Measurements from ENCODE around the gene OR8S1. TPM values are rescaled to one million over a fixed set of nuclear protein-coding genes. Genes with fewer than 3 reads are reported as not detected.
"Not testable (repeated sequence)": the region's sequence is repeated elsewhere in the genome, so short reads cannot be mapped to it uniquely, and the experiment has no call there.

Gene OR8S1, protein sequence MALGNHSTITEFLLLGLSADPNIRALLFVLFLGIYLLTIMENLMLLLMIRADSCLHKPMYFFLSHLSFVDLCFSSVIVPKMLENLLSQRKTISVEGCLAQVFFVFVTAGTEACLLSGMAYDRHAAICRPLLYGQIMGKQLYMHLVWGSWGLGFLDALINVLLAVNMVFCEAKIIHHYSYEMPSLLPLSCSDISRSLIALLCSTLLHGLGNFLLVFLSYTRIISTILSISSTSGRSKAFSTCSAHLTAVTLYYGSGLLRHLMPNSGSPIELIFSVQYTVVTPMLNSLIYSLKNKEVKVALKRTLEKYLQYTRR
- polyA plus RNA-seq (ENCODE audit: insufficient read length in 3 of 3), result not detected

DNA sequence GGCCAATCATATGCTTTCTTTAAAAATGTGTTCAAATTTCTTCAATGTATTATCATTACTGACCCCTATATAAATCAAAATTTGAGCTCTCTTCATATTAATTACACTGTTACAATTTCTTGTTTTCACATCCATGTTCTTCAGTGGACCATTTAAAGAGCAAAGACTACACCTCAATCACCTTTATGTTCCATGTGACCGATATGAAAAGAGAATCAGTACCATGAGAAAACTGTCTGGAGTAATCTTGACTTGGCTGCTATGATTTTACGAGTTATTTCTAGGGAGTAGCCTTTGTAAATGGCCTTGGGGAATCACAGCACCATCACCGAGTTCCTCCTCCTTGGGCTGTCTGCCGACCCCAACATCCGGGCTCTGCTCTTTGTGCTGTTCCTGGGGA lies at the start of gene OR8S1:
TSS of gene OR8S1 (plus strand) at position 301 of the 400 bp plus-strand sequence. CDS start at position 301, 0 bp downstream.
- DNase-seq (ENCODE audit: low read depth in 3 of 3, low spot score in 2 of 3), result no peak

DNA sequence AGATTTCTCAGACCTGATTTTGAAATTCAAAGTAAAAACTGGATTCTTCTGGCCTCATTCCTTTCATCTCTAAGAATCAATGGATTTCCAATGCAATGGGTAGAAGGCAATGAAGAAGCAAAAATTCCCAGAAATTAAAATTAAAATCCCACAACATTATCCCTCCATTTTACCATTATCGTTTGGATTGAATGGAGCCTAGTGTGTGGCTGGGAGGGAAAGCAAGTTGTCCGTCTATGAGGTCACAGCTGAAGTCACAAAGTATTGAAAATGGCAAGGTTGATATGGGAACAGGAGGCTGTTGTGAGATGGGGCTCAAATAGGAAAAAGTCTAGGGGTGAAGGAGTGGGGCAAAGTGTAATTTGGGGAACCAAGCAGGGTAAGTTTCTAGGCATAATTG lies 43.2 kb upstream of the OR8S1 start, which contains the start of gene C12orf54:
TSS of gene C12orf54 (plus strand) at position 301 of the 400 bp plus-strand sequence. CDS start 799 bp downstream, outside the sequence.
- no peak for DNase-seq (ENCODE audit: low read depth in 3 of 3, low spot score in 2 of 3)

DNA sequence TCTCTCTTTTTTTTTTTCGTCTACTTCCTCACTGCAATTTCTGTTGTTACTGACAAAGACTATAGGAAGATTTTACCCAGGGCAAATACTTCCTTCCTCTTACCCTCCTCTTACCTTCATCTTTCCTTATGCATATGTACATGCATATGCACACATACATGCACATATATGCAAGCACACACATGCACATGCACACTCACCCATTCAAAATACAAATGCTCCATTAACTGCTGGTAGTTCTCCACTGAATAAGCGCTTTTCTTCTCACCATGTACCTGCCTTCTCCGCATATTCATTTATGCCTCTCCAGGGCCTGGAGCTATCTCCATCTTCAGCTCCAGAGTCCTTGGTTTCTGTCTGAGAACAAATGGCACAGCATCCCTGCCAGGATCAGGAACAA lies 42.5 kb upstream of the OR8S1 start:
- no peak for DNase-seq (ENCODE audit: low read depth in 3 of 3, low spot score in 2 of 3)

DNA sequence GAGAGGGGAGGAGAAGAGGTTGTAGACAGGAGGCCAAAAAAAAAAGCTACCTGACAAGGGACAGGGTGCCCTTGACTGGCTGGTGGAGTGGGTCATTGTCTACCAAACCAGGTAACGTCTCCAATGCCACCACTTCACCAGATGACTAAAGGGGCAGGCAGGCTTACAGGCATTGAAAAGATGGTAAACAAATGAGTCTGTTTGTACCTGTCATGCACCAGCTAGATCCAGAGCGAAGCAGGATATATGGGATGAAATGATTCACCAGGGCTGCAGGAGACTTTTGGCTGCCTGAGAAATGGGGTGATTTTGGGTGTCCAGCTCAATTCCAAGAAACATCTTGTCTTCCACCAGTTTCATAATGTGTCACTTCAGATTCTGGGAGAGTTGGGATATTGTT lies 39.2 kb upstream of the OR8S1 start:
- DNase-seq (ENCODE audit: low read depth in 3 of 3, low spot score in 2 of 3), result no peak

DNA sequence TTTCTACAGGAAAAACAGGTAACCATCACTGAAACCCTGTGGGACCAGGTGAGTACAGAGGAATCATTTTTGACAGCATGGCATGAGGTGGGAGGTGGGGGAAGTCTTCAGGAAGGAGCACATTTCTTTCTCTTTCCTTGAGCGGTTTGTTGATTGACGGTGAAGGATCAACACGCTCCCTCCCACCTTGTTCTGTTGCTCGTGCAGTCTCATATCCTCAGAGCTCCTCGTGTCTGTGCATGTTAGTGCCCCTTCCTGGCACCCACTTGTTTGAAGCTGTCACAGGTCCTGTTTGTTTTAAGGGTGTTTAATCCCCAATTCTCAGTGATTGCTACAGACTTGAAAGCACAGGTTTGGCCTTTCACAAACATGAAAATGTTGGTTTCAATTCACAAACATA lies 38.8 kb upstream of the OR8S1 start:
- no peak for DNase-seq (ENCODE audit: low read depth in 3 of 3, low spot score in 2 of 3)

DNA sequence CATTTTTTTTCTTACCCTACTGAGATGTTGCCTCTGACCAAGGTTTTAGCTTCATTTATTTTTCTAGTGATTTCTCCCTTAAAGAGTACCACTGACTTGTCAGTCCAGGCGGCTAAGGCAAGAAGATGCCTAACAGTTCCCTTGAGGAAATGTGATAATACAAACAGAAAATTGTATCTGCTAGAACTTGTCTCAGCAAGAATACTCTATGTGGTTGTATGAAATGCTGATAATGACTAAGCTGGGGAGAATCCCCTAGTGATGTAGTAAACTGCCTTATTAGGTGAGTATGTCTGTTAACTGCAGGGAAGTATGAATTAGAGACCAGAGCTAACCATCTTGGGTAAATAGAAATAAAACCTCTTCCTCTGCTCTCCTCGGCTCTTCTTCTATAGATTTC lies 36.4 kb upstream of the OR8S1 start:
- no peak for DNase-seq (ENCODE audit: low read depth in 3 of 3, low spot score in 2 of 3)

DNA sequence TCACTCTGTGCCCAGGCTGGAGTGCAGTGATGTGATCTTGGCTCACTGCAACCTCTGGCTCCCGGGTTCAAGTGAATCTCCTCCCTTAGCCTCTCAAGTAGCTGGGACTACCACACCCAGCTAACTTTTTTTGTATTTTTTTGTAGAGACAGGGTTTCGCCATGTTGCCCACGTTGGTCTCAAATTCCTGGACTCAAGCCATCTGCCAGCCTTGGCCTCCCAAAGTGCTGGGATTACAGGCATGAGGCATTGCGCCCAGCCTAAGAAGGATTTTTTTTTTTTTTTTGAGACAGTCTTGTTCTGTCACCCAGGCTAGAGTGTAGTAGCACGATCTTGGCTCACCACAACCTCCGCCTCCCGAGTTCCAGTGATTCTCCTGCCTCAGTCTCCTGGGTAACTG lies 36.0 kb upstream of the OR8S1 start:
- not testable (repeated sequence) for DNase-seq (ENCODE audit: low read depth in 3 of 3, low spot score in 2 of 3)

DNA sequence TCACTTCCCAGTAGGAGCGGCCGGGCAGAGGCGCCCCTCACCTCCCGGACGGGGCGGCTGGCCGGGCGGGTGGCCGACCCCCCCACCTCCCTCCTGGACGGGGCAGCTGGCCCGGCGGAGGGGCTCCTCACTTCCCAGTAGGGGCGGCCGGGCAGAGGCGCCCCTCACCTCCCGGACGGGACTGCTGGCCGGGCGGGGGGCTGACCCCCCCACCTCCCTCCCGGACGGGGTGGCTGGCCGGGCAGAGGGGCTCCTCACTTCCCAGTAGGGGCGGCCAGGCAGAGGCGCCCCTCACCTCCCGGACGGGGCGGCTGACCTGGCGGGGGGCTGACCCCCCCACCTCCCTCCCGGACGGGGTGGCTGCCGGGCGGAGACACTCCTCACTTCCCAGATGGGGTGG lies 25.2 kb upstream of the OR8S1 start:
- DNase-seq (ENCODE audit: low read depth in 3 of 3, low spot score in 2 of 3), result not testable (repeated sequence)

DNA sequence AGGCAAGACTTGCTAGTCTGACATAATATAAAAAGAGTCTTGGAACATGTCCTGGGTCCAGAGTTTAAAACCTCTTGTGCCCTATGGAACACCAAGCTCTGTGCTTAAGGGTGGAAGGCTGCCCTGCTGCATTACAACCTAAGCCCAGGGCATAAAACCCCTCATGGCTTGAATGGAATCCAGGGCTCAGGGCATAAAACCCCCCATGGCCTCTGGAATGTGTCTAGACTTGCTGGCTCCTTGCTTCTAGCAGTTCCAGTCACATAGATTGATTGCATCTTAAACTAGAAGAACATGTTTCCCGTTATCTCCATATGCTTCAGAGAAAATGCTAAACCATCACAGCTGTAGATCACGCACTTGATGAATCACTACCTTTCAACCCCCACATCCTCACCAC lies 18.6 kb upstream of the OR8S1 start:
- DNase-seq (ENCODE audit: low read depth in 3 of 3, low spot score in 2 of 3), result not testable (repeated sequence)

DNA sequence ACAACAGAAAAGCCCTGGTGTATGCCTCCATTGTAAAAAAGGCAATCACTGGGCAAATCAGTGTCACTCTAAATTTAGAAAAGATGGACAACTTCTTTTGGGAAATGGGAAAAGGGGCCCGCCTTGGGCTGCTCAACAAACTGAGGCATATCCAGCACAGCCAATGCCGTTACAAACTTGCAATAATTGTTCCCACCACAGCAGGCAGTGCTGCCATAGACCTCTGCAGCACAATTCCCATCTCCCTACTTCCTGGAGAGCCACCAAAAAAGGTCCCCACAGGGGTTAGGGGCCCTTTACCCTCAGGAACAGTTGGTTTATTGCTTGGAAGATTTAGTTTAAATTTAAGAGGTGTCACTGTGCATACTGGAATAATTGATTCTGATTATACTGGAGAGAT lies 16.4 kb upstream of the OR8S1 start:
- no peak for DNase-seq (ENCODE audit: low read depth in 3 of 3, low spot score in 2 of 3)

DNA sequence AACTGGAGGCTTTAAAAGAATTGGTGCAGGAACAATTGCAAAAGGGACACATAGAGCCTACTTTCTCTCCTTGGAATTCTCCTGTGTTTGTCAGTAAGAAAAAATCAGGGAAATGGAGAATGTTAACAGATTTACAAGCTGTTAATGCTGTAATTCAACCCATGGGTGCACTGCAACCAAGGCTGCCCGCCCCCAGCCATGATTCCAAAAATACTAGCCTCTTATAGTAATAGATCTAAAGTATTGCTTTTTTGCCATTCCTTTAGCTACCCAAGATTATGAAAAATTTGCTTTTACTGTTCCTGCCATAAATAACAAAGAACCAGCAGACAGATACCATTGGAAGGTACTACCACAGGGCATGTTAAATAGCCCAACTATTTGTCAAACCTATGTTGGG lies 15.3 kb upstream of the OR8S1 start:
- no peak for DNase-seq (ENCODE audit: low read depth in 3 of 3, low spot score in 2 of 3)

DNA sequence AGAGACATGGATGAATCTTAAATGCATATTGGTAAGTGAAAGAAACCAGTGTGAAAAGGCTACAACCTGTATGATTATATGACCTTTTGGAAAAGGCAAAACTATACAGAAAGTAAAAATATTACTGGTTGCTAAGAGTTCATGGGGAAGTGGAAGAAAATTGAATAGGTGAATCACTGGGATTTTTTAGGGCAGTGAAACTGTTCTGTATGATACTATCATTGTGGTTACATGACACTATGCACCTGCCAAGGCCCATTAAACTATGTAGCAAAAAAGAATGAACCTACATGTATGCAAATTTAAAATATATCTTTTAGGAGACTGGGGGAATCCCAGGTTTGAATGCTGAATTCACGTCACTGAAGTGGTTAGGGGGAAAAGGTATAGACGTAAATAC lies 12.6 kb upstream of the OR8S1 start:
- DNase-seq (ENCODE audit: low read depth in 3 of 3, low spot score in 2 of 3), result no peak

DNA sequence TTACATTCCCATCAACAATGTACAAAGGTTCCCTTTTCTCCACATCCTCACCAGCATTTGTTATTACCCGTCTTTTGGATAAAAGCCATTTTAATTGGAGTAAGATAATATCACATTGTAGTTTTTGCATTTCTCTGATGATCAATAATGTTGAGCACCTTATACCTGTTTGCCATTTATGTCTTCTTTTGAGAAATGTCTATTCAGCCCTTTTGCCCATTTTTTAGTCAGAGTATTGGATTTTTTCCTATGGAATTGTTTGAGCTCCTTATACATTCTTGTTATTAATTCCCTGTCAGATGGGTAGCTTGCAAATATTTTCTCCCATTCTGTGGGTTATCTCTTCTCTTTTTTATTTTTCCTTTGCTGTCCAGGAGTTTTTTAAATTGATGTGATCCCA lies 10.7 kb upstream of the OR8S1 start:
- DNase-seq (ENCODE audit: low read depth in 3 of 3, low spot score in 2 of 3), result no peak

DNA sequence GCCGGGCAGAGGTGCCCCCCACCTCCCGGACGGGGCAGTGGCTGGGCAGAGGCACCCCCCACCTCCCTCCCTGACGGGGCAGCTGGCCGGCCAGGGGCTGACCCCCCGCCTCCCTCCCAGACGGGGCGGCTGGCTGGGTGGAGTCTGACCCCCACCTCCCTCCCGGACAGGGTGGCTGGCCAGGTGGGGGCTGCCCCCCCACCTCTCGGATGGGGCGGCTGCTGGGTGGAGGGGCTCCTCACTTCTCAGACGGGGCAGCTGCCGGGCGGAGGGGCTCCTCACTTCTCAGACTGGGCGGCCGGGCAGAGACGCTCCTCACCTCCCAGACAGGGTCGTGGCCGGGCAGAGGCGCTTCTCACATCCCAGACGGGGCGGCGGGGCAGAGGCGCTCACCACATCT lies 5.1 kb upstream of the OR8S1 start:
- not testable (repeated sequence) for DNase-seq (ENCODE audit: low read depth in 3 of 3, low spot score in 2 of 3)

DNA sequence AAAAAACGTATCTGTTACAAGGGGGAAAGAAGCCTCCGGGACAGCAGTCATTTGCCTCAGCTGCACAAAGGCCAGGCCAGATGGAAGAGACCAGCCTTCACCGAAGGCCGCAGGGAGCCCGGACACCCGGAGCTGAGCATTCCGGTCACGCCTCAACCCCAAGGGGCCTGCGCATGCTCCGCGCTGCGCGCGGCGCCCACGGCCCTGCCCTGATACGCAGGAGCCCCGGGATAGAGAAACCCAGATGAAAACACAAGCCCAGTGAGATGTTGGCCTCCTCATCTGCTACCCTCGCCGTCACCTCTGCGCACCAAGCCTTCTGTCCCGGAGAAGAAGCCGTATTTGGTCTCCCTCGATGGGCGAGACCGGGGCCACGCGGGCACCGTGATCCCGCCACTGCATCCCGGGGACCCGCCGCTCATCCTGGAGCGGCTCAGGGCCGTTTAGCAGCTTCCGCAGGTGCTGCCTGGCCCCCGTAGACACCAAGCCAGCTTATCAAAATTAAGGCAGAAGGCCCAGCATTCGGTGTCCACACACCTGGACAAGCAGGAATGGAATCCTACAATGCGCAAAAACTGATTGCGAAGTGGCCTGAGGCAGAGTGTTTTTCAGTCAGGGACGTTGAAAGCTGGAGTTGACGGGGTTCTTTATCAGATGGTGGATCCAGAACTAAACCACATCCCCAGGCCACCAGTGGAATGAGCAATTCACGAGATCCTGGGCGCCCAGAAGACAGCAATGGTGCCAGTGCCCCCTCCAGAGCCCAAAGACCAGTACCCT lies 2.6 kb downstream of the OR8S1 start:
- DNase-seq (ENCODE audit: low read depth in 3 of 3, low spot score in 2 of 3), result no peak

DNA sequence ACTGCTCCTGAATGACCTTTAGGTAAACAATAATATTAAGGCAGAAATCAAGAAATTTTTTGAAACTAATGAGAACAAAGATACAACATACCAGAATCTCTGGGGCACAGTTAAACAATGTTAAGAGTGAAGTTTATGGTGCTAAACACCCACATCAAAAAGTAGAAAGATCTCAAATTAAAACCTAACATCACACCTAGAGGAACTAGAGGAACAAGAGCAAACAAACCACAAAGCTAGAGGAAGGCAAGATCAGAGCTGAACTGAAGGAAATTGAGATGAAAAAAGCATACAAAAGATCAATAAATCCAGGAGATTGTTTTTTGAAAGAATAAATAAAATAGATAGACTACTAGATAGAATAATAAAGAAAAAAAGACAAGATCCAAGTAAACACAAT lies 7.2 kb downstream of the OR8S1 start:
- no peak for DNase-seq (ENCODE audit: low read depth in 3 of 3, low spot score in 2 of 3)

DNA sequence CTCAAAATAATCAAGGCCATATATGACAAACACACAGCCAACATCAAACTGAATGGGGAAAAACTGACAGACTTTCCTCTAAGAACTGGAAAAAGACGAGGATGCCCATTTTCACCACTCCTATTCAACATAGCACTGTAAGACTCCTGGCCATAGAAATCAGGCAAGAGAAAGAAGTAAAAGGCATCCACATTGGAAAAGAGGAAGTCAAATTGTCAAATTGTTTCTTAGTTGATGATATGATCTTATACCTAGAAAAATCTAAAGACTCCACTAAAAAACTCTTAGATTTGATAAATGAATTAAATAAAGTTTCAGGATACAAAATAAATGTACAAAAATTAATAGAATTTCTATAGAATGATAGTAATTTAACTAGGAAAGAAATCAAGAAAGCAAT lies 11.2 kb downstream of the OR8S1 start:
- DNase-seq (ENCODE audit: low read depth in 3 of 3, low spot score in 2 of 3), result no peak

DNA sequence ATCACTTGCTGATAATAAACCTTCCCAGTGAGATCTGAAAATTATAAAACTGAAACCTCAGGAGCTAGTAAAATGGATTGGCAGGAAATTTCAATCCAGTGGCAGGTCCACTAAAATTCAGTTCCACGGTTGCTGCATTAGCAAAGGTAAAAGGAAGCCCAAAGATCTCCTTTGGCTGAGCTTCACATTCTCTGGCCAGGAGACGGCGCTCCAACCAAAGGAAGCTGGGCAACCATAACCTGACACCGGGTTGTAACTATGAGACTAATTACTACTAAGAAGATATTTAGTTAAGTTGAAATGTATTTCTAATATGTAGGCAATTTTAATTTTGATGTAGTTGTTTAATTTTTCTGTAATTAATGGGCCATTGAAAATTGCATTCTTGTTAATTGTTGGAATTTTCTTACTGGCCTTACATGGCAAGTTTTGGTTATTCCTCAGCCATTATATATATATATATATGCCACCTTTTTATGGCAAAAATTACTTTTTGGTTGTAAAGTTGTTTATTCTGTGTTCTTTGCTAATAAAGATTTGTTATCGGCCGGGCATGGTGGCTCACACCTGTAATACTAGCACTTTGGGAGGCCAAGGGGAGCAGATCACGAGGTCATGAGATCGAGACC lies 17.0 kb downstream of the OR8S1 start:
- peak in 1 of 3 donors; percentile 3 for DNase-seq (ENCODE audit: low read depth in 3 of 3, low spot score in 2 of 3)

DNA sequence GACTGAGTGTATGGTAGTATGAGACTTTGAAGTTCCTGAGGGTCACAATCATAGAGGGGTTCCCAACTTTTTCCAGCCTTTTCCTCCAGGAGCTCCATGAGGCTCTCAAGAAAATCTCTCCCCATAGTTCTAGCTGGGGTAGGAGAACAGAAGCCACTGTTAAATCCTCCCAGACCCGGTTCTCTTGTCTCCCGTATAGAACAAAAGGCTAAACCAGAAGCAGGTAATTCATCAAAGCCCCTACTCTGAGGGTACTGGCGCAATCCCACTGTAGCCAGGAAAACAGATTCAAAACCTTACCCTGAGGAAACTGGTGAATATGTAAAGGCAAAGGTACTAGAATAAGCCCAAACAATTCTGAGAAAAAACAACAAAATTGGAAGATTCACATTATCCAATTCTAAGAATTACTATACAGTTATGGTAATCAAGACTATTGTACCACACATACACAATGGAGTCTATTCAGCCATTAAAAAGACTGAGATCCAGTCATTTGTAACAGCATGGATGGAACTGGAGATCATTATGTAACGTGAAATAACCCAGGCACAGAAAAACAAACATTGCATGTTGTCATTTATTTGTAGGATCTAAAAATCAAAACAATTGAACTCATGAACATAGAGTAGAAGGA lies 20.5 kb downstream of the OR8S1 start:
- DNase-seq (ENCODE audit: low read depth in 3 of 3, low spot score in 2 of 3), result no peak

DNA sequence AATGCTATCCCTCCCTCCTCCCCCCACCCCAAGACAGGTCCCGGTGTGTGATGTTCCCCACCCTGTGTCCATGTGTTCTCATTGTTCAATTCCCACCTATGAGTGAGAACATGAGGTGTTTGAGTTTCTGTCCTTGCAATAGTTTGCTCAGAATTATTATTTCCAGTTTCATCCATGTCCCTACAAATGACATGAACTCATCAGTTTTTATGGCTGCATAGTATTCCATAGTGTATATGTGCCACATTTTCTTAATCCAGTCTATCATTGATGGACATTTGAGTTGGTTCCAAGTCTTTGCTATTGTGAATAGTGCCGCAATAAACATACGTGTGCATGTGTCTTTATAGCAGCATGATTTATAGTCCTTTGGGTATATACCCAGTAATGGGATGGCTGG lies 21.6 kb downstream of the OR8S1 start:
- DNase-seq (ENCODE audit: low read depth in 3 of 3, low spot score in 2 of 3), result not testable (repeated sequence)

DNA sequence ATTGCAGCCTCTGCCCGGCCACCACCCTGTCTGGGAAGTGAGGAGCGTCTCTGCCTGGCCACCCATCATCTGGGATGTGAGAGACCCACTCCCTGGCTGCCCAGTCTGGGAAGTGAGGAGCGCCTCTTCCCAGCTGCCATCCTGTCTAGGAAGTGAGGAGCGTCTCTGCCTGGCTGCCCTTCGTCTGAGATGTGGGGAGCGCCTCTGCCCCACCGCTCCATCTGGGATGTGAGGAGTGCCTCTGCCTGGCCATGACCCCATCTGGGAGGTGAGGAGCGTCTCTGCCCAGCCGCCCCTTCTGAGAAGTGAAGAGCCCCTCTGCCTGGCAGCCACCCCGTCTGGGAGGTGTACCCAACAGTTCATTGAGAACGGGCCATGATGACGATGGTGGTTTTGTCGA lies 26.2 kb downstream of the OR8S1 start:
- not testable (repeated sequence) for DNase-seq (ENCODE audit: low read depth in 3 of 3, low spot score in 2 of 3)
